MM.1S (cell line): ENCODE measurements around the gene SREBF2.

Source experiments
- CTCF ChIP-seq: fragments of 300-600 bp; sonication (generic); IDR thresholded peaks from 2 replicates; pipeline ENCODE4 v1.5.1; 2016; ENCODE audit warnings: antibody characterized with exemption, low read length, mixed read lengths
- EZH2 ChIP-seq: fragments of 300-600 bp; sonication (generic); optimal IDR thresholded peaks from 2 replicates; pipeline ENCODE3; 2017; ENCODE audit warnings: low read depth, mild to moderate bottlenecking, antibody characterized with exemption, low read length, mixed read lengths
- EZH2phosphoT487 ChIP-seq: fragments of 300-600 bp; sonication (generic); IDR thresholded peaks from 2 replicates; pipeline ENCODE4 v1.6.1; 2018; ENCODE audit warnings: antibody characterized with exemption, low read length

DNA sequence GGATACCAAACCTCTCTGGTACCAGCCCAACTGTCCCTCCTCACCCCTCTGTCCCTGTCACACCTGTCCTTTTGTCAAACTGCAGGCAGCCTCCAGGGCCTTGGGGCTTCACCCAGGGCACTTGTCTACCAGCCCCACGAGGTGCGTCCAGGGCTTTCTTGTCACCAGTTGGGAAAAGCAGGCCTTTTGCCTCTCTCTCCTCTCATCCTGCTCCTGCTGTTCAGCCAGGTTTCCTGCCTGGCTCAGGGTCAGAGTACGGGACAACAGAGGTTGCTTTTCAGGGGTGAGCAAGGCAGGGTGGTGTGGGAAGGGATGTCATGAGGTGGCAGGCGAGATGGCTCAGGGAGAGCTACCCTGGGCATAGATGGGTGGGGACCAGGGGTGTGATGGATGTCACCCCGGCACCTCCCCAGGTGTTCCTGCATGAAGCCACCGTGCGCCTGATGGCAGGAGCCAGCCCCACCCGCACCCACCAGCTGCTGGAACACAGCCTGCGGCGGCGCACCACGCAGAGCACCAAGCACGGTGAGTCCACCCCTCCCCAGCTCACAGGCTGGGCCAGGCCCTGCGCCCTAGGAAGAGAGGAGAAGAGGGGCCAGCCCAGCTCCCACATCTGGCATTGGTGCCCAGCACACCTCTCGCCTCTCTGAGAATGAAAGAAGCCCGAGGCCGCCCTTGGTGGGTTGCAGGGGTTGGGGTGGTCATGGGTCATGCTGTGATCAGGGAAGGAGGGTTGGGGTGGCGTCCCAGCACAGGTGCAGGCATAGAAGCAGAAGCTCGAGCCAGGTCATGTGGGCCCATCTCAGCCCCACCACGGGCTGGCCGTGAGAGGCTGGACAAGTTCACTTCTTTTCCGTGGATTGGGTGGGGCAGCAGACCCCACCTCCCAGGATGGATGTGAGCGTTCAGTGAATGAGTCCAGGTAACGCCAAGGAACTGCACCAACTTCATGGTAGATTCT lies 71.8 kb downstream of the SREBF2 start:
- no peak for TF ChIP-seq EZH2phosphoT487
- TF ChIP-seq CTCF, result no peak
- TF ChIP-seq EZH2, result no peak
